Type B pancreatic cell (in vitro differentiated cells): ENCODE data around the gene SPRR4. TPM values are rescaled to one million over a fixed set of nuclear protein-coding genes. Genes with fewer than 3 reads are reported as not detected.
"Not testable (repeated sequence)": the region's sequence is repeated elsewhere in the genome, so short reads cannot be mapped to it uniquely, and the experiment has no call there.

Experiments used
- DNase-seq: peaks from one replicate; pipeline ENCODE4 v3.0.0; 2021; ENCODE audit warnings: mixed read lengths; ENCODE audit not compliant: unreplicated experiment; ENCODE audit errors: extremely low spot score
- H3K27ac Mint-ChIP-seq: 2 replicates; pipeline ENCODE4 v1.8.0; 2021; ENCODE audit warnings: mild to moderate bottlenecking, mixed read lengths
- H3K27me3 Mint-ChIP-seq: 2 replicates; pipeline ENCODE4 v1.8.0; 2021; ENCODE audit warnings: mixed read lengths
- H3K36me3 Mint-ChIP-seq: 2 replicates; pipeline ENCODE4 v1.8.0; 2021; ENCODE audit warnings: mixed read lengths
- H3K4me1 Mint-ChIP-seq: one replicate; pipeline ENCODE4 v1.8.0; 2021; ENCODE audit warnings: mixed read lengths; ENCODE audit not compliant: unreplicated experiment
- H3K4me3 Mint-ChIP-seq: 2 replicates; pipeline ENCODE4 v1.8.0; 2021; ENCODE audit warnings: mild to moderate bottlenecking, mixed read lengths
- H3K9me3 Mint-ChIP-seq: 2 replicates; pipeline ENCODE4 v1.8.0; 2021; ENCODE audit warnings: mixed read lengths
- CTCF ChIP-seq: fragments of 200-600 bp; sonication (generic); conservative IDR thresholded peaks from 2 replicates; pipeline ENCODE4 v1.5.0; 2021; ENCODE audit warnings: antibody characterized with exemption, mild to moderate bottlenecking
- total RNA-seq: library from RNA; stranded (reverse); gene quantifications from 2 replicates; pipeline ENCODE4 v1.2.1, GENCODE V29; 2021; ENCODE audit warnings: low replicate concordance

Gene SPRR4
- total RNA-seq, 1 donor from 2014 or later: not detected

DNA sequence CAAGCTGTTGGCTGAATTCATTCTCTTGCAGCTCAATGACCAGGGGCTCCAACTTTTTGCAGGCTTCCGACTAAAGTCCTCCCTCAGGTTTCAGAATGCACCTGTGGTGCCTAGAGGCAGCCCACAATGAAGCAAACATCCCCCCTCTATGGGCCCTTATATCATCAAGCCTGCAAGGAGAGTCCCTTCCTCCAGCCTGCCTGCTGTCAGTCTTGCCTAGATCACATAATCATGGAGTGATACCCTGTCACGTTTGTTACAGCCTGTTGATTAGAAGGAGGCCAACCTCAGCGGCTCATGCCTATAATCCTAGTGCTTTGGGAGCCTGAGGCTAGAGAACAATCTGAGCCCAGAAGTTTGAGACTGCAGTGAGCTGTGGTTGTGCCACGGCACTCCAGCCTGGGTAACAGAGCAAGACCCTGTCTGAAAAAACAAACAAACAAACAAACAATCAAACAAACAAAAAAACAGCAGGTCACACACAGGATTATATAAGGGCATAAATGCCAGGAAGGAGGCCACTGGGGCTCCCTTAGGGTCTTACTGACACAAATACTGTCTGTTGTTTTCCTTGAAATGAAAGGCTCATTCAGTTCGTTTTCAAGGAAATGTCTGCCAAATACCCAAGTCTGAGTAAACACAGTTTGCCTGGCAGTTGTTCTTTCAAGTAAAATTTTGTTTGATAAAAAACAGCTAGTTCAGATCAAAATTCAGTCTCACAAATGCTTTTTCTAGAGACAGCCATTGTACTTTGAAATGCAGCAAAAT, 26.4 kb downstream of the SPRR4 start:
- TF ChIP-seq CTCF: no peak
- DNase-seq: no peak
- H3K9me3 Mint-ChIP-seq: no peaks in the 10 kb centered on the region
- H3K4me3 Mint-ChIP-seq: no peak overlapping the region
- no peaks in the 10 kb centered on the region for H3K4me1 Mint-ChIP-seq
- no peaks in the 10 kb centered on the region for H3K36me3 Mint-ChIP-seq
- H3K27me3 Mint-ChIP-seq: no peaks in the 10 kb centered on the region
- no peak overlapping the region for H3K27ac Mint-ChIP-seq

DNA sequence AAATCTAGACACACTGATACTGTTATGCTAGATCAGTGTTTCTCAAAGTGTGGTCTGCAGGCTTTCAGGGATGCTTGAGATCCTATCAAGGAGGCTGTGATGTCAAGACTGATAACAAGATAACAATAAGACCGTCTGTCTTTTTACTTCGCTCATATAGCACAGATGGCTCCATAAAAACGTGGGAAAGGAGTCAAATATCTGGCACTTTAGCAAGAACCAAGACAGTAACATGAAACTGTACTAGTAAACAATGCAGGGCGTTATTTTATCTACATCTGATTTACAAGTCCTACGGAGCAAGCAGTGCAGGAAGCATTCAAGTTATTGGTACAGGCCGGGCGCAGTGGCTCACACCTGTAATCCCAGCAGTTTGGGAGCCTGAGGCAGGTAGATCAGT, 27.5 kb downstream of the SPRR4 start:
- no peak for DNase-seq
- Mint-ChIP-seq H3K4me3 (no peak overlapping the region), H3K36me3 (no peaks in the 10 kb centered on the region), H3K27me3 (peaks cover 3% of the 10 kb centered on the region), H3K4me1 (no peaks in the 10 kb centered on the region), H3K9me3 (no peaks in the 10 kb centered on the region), H3K27ac (no peak overlapping the region)
- TF ChIP-seq CTCF: no peak

GRCh38 chr1:152998476-152998875, 28.0 kb downstream of the SPRR4 start:
- Mint-ChIP-seq H3K9me3 (no peaks in the 10 kb centered on the region), H3K4me3 (no peak overlapping the region), H3K36me3 (no peaks in the 10 kb centered on the region), H3K27me3 (peaks cover 3% of the 10 kb centered on the region), H3K27ac (no peak overlapping the region), H3K4me1 (no peaks in the 10 kb centered on the region)
- DNase-seq: no peak
- no peak for TF ChIP-seq CTCF

- peak overlapping the region; percentile 63 for H3K4me3 Mint-ChIP-seq
- H3K4me1 Mint-ChIP-seq: no peaks in the 10 kb centered on the region
- DNase-seq: no peak
- no peaks in the 10 kb centered on the region for H3K9me3 Mint-ChIP-seq
- H3K27me3 Mint-ChIP-seq: peaks cover 3% of the 10 kb centered on the region
- H3K36me3 Mint-ChIP-seq: no peaks in the 10 kb centered on the region
- no peak for TF ChIP-seq CTCF
- H3K27ac Mint-ChIP-seq: peak overlapping the region; percentile 90
Observed at GRCh38 chr1:152999818-153000217, 29.4 kb downstream of the SPRR4 start.

- no peaks in the 10 kb centered on the region for H3K9me3 Mint-ChIP-seq
- H3K27me3 Mint-ChIP-seq: peaks cover 3% of the 10 kb centered on the region
- no peaks in the 10 kb centered on the region for H3K36me3 Mint-ChIP-seq
- DNase-seq: no peak
- TF ChIP-seq CTCF: no peak
- H3K4me3 Mint-ChIP-seq: no peak overlapping the region
- H3K4me1 Mint-ChIP-seq: no peaks in the 10 kb centered on the region
- peak overlapping the region; percentile 90 for H3K27ac Mint-ChIP-seq
Observed at GRCh38 chr1:153000294-153000693, 29.8 kb downstream of the SPRR4 start.

GRCh38 chr1:153001382-153001781, 30.9 kb downstream of the SPRR4 start, which contains the start of gene SPRR3:
Gene SPRR3 (plus strand): TSS chr1:153001749. CDS start chr1:153003021, 1,272 bp downstream.
- no peaks in the 10 kb centered on the region for H3K36me3 Mint-ChIP-seq
- TF ChIP-seq CTCF: no peak
- H3K4me1 Mint-ChIP-seq: no peaks in the 10 kb centered on the region
- H3K27ac Mint-ChIP-seq: peak within 1 kb of the TSS; percentile 90
- H3K4me3 Mint-ChIP-seq: no peak within 1 kb of the TSS
- peaks cover 3% of the 10 kb centered on the region for H3K27me3 Mint-ChIP-seq
- no peaks in the 10 kb centered on the region for H3K9me3 Mint-ChIP-seq
- DNase-seq: no peak

- not testable (repeated sequence) for H3K4me3 Mint-ChIP-seq, H3K4me1 Mint-ChIP-seq, H3K27ac Mint-ChIP-seq, H3K27me3 Mint-ChIP-seq, DNase-seq, H3K36me3 Mint-ChIP-seq, H3K9me3 Mint-ChIP-seq
Observed at GRCh38 chr1:153011235-153011758, 40.8 kb downstream of the SPRR4 start.

- H3K27ac Mint-ChIP-seq: not testable (repeated sequence)
Observed at GRCh38 chr1:153021829-153022228, 51.4 kb downstream of the SPRR4 start.

More at GRCh38 chr1:153021829-153022228, 51.4 kb downstream of the SPRR4 start:
- not testable (repeated sequence) for H3K4me1 Mint-ChIP-seq, H3K4me3 Mint-ChIP-seq, H3K9me3 Mint-ChIP-seq, H3K27me3 Mint-ChIP-seq, H3K36me3 Mint-ChIP-seq, DNase-seq
